GM21723 (cell line): ENCODE data around the gene CACNB4.
"Not testable (repeated sequence)": the region's sequence is repeated elsewhere in the genome, so short reads cannot be mapped to it uniquely, and the experiment has no call there.

ENCODE experiments used
- ATAC-seq: cut with Tn5 transposase; IDR thresholded peaks from one replicate; pipeline ENCODE4 v1.9.1; 2021; ENCODE audit warnings: mild to moderate bottlenecking, moderate library complexity; ENCODE audit not compliant: unreplicated experiment

The CACNB4 gene

DNA sequence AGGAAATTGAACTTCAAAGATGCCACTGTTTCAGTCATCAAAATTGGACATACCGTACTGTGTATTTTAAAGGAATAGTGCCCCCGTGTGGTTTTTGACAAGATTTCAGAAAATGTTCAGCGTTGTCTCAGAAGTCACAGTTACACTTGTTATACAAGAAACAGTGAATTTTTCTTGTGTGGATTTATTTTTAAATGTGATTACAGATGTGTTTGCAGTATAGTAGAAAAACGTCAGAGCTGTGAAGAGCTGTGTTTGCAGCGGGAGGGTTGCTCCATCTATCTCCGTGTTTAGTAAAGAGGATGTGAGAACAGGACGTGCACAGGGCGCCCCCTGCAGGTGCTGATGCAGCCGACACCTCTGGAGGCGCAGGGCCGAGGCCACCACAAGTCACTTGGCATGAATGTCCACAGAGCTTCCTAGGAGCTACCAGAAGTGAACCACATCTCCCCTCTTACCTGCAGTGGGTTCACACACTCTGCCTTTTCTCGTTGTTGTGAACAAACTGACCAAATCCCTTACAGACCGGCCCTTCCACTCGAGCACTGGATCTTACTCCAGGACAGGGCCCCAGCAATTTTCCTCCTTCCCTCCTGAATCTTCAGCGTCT, 73.1 kb downstream of the CACNB4 start:
- ATAC-seq: peak; percentile 98

DNA sequence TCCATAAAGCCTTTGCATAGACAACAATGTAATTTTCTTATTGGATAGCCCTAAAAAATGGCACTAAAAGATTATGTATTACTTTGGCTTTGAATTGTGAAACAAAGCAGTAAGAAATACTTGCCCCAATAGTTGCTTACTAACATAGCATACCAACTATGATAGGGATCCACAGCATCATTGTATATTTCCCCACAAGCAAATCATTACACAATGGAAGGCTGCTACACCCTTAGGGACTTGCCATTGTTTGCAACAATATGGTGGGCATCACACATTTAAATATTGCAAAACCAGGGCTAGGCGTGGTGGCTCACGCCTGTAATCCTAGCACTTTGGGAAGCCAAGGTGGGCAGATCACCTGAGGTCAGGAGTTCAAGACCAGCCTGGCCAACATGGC, 74.4 kb downstream of the CACNB4 start:
- ATAC-seq: no peak

DNA sequence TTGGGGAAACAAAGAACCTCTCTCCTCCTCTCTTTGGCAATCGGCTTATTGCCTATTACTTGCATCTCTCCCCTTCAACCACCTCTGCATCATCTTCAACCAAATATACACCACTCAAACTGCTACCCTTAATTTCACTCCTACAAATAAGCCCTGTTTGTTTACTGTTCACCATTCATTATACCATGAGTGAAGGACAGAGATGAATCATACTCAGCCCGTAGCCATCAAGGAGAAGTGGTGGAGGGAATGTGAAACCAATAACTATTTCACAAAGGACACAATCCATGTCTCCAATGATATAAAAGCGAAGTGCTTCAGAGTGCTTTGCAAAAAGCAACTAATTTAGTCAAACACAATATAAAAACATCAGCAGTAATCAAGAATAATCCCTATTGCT, 76.8 kb downstream of the CACNB4 start:
- no peak for ATAC-seq

DNA sequence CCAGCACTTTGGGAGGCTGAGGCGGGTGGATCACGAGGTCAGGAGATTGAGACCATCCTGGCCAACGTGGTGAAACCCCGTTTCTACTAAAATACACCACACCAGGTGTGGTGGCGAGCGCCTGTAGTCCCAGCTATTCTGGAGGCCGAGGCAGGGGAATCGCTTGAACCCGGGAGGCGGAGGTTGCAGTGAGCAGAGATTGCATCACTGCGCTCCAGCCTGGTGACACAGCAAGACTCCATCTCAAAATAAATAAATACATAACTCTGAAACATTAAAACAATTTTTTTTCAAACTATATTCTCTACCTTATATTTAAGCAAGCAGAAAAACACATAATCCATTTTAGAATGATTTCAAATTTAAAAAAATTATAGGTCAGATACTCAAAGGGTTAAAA, 77.8 kb downstream of the CACNB4 start:
- not testable (repeated sequence) for ATAC-seq

- ATAC-seq: no peak
Observed at GRCh38 chr2:152019732-152020131, 79.1 kb downstream of the CACNB4 start.

DNA sequence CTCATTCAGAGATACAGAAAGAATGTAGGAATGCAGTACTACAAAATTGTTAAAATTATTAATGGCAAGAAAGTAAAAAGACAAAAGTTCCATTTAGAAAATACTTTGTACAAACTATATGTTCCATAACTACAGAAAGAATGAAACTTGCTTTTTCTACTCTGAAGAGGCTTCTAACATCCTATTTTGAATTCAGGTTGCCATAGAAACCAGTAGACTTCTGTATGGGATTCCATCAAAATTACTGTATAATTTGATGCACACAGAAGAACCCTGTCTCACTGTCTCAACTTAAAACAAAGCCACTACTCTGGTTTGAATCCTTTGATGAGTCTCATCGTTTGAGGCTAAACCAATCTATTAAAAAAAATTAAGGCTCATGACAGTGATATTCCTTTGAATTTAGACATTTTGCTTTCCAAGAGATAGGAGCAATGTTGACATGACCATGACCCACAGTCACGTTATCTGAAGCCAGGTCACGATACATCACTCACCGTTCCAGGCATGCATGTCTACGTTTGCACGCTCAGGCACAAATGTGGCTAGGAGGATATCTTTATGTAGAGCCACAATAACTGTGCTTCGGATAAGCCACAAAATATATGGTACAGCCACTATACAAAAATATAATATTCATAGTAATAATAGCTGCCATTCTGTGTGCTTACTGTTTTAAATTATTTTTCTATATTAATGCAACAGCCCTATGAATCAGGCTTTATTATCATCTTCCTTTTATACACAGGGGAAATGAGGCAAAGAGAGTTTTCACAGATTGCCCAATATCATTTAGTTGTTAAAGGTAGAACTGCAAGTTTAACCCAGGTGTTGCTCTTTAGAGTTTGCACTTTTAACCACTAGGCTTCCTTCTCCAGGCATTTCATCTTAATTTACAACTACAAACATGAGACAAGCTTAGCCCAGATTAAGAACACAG, 82.4 kb downstream of the CACNB4 start:
- ATAC-seq: no peak

GRCh38 chr2:152015552-152015951, 83.3 kb downstream of the CACNB4 start:
- no peak for ATAC-seq

GRCh38 chr2:152012697-152013096, 86.1 kb downstream of the CACNB4 start:
- ATAC-seq: no peak

DNA sequence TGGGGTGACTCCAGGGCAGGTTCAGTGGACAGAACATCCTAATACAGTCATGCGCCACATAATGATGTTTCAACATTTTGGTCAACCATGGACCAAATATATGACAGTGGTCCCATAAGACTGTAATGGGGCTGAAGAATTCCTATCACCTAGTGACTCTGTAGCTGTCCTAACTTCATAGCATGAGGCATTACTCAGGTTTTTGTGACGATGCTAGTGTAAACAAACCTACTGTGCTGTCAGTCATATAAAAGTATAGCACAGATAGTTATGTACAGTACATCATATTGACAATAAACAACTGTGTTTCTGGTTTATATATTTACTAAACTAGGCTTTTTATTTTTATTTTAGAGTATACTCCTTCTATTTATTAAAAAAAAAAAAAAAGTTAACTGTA, 87.1 kb downstream of the CACNB4 start:
- no peak for ATAC-seq

DNA sequence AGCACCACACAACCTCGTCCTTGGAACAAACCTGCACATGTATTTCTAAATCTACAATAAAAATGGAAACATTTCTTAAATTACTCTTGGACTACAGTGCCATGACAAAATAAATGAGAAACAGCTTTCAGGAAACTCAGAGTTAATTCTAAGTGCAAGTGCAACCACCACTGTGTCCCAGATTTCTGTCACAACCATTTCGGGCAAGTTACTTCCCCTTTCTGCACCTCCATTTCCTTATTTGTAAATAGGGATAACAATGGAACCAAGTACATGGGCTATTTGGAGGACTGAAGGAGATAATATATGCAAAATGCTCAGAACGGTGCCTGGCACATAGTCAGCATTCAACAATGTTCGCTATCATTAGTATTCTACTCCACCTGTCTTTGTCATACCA, 93.2 kb downstream of the CACNB4 start:
- no peak for ATAC-seq

- ATAC-seq: not testable (repeated sequence)
Observed at GRCh38 chr2:152003283-152003682, 95.6 kb downstream of the CACNB4 start.

GRCh38 chr2:151999053-151999452, 99.8 kb downstream of the CACNB4 start:
- peak; percentile 73 for ATAC-seq

- ATAC-seq: no peak
Observed at GRCh38 chr2:151996243-151997003, 102.4 kb downstream of the CACNB4 start.

DNA sequence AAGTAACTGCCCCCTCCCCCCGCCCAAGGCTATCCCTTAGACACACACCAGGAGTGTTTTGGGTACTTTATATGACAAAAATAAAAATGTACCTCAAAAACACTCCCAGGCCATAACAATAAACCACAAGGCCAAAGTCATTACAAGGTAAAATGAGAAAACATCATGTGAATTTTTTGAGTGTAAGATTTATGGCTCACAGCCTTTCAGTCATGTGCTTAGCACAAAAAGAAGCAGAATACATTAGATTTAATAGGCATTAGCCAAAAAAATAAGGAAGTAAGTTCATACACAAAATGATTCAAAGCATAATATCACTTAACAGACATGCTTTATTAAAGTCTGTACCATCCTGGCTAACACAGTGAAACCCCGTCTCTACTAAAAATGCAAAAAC, 103.7 kb downstream of the CACNB4 start:
- no peak for ATAC-seq

GRCh38 chr2:151994178-151994577, 104.7 kb downstream of the CACNB4 start:
- ATAC-seq: not testable (repeated sequence)

DNA sequence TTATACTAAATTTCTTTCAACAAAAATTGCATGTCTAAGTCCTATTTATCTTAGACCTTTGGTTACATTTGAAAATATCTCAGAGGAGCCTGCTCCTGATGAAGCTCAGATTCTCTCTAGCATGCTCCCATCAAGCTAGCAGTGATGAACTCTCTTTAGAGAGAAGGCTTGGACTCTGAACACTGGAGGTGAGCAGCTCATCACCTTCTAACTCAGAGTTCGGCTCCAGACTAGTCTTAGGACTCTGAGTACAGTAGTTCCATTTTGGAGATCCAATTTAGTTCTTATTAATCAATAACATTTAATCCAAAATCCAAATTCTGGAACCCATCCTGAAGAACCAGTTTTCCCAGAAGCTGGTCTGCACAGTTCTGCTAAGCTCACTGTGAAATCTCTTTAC, 107.8 kb downstream of the CACNB4 start:
- ATAC-seq: no peak

DNA sequence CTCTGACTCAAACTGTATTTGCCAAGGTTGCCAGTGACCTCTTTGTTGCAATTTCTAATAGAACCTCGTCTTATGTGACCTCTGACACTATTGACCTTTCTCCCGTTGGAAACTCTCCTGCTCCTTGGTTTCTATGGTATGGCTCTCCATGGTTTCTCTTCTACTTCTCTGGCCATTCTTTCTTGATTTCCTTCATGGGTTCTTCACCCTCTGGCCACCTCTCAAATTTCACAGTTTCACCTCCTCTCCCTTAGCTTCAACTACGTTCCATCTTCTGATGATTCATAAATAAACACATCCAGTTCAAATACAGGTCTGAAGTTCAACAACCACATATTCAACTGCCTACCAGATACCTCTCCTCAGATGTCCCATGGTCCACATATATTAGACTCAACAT, 109.5 kb downstream of the CACNB4 start:
- no peak for ATAC-seq

DNA sequence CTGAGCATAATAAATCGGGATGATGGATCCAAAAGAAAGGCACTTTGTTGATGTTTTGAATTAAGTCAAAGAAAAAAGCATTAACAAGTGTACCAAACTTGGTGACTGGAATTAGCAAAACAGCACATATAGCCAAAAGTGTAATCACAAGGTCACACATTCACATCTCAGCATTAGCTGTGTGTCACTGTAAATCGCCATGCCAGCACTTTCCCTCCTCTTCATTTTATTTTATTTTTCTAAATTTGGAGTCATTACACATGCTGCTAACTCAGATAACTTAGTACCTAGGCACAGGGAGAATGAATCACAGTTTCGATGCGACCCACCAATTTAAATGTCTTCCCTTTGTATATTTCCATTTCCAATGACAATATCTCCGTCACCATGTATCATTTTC, 111.4 kb downstream of the CACNB4 start:
- ATAC-seq: no peak

GRCh38 chr2:151984424-151985083, 114.3 kb downstream of the CACNB4 start:
- ATAC-seq: no peak

DNA sequence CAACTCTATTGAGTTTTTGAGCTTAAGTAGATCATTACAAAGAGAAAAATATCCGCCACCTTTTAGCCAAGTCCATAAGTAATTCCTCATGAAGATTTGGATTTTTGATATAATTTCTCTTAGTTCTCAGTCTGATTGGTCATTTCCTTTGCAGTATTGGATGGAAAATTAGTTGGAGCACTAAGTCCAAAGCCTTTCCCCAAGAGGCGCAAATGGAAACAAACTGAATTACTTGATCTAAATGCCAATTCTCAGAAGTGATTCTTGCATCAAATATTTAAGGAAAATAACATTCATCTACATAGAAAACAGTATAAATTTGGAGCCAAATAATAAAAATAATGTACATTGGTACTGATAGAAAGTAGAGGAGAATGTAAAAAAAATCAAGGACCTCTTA, 115.6 kb downstream of the CACNB4 start:
- no peak for ATAC-seq

DNA sequence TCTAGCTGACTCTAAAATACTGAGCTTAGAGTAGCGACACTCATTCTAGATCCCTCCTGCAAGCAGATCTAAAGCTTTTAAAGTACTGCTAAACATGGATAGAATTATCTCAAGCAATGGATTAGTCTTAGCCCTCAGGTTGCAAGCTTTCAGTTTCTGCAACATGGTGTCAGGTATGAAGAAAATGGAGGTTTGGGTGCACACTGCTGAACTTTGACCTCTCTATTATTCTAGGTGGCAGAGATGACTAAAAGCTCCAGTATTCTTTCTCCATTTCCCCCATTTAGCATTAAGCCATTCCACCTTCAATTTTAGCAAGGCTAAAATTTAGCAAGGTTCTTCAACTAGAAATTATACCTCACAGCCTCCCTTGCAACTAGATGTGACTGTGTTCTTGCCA, 117.0 kb downstream of the CACNB4 start:
- no peak for ATAC-seq
